Measurements from ENCODE around the gene IL27RA.

The IL27RA gene

GRCh38 chr19:14003251-14004055 lies 28.1 kb upstream of the IL27RA start:
- peak overlapping the region; percentile 10 for H3K4me3 ChIP-seq (ENCODE audit: low read depth, low read length, poor library complexity, severe bottlenecking)
- peak overlapping the region; percentile 51 for H3K9ac ChIP-seq (ENCODE audit: low read length)
- 0 out of 2 replicates have a peak, but pooled peaks cover 7% of the 10 kb centered on the region for H3K9me3 ChIP-seq (ENCODE audit: low read length)
- no peaks in the 10 kb centered on the region; the same call in 1 of the 2 replicates for H3F3A ChIP-seq (ENCODE audit: insufficient read depth, low read length)
- H3K36me3 ChIP-seq (ENCODE audit: insufficient read depth, low read length): peaks cover 8% of the 10 kb centered on the region
- peak overlapping the region; percentile 92 for H3K27ac ChIP-seq (ENCODE audit: low read depth, low read length, poor library complexity, severe bottlenecking)
- no peaks in the 10 kb centered on the region for H3K9me2 ChIP-seq (ENCODE audit: low read depth, low read length)
- H4K20me1 ChIP-seq (ENCODE audit: insufficient read depth, low read length): no peaks in the 10 kb centered on the region
- H3K4me2 ChIP-seq (ENCODE audit: low read length): peak overlapping the region; percentile 33
- no peak for TF ChIP-seq CTCF (IDR thresholded peaks at IDR 0.05; ENCODE audit: low read length)
- no peak for TF ChIP-seq EZH2 (IDR thresholded peaks at IDR 0.05; ENCODE audit: borderline replicate concordance, low read length)
- H3K79me2 ChIP-seq (ENCODE audit: insufficient read depth, low read length): no peaks in the 10 kb centered on the region
- H3K4me1 ChIP-seq (ENCODE audit: insufficient read depth, low read length, severe bottlenecking): peaks cover 52% of the 10 kb centered on the region
- H2AFZ ChIP-seq (ENCODE audit: low read length): peak overlapping the region; percentile 0; the same call in 1 of the 2 replicates
- H3K27me3 ChIP-seq (ENCODE audit: insufficient read depth, low read length): no peaks in the 10 kb centered on the region

- Histone ChIP-seq H3K4me1 (ENCODE audit: insufficient read depth, low read length, severe bottlenecking) (peaks cover 52% of the 10 kb centered on the region), H3F3A (ENCODE audit: insufficient read depth, low read length) (no peaks in the 10 kb centered on the region; the same call in 1 of the 2 replicates), H3K9ac (ENCODE audit: low read length) (peak overlapping the region; percentile 61), H3K4me3 (ENCODE audit: low read depth, low read length, poor library complexity, severe bottlenecking) (peak overlapping the region; percentile 86), H3K9me2 (ENCODE audit: low read depth, low read length) (no peaks in the 10 kb centered on the region), H3K79me2 (ENCODE audit: insufficient read depth, low read length) (no peaks in the 10 kb centered on the region), H3K36me3 (ENCODE audit: insufficient read depth, low read length) (no peaks in the 10 kb centered on the region), H4K20me1 (ENCODE audit: insufficient read depth, low read length) (no peaks in the 10 kb centered on the region), H2AFZ (ENCODE audit: low read length) (0 out of 2 replicates have a peak overlapping the region, but pooled peaks have one; percentile 6), H3K27ac (ENCODE audit: low read depth, low read length, poor library complexity, severe bottlenecking) (peak overlapping the region; percentile 92), H3K4me2 (ENCODE audit: low read length) (peak overlapping the region; percentile 94), H3K27me3 (ENCODE audit: insufficient read depth, low read length) (no peaks in the 10 kb centered on the region), H3K9me3 (ENCODE audit: low read length) (no peaks in the 10 kb centered on the region)
- no peak for TF ChIP-seq EZH2 (IDR thresholded peaks at IDR 0.05; ENCODE audit: borderline replicate concordance, low read length)
- TF ChIP-seq CTCF (IDR thresholded peaks at IDR 0.05; ENCODE audit: low read length): no peak
Measured at GRCh38 chr19:14004619-14005348, 26.8 kb upstream of the IL27RA start.

- Histone ChIP-seq H2AFZ (ENCODE audit: low read length) (no peak overlapping the region), H3K36me3 (ENCODE audit: insufficient read depth, low read length) (no peaks in the 10 kb centered on the region), H3K79me2 (ENCODE audit: insufficient read depth, low read length) (no peaks in the 10 kb centered on the region), H3K4me1 (ENCODE audit: insufficient read depth, low read length, severe bottlenecking) (peaks cover 52% of the 10 kb centered on the region), H3K27ac (ENCODE audit: low read depth, low read length, poor library complexity, severe bottlenecking) (peak overlapping the region; percentile 92), H3K9ac (ENCODE audit: low read length) (peak overlapping the region; percentile 61), H3K27me3 (ENCODE audit: insufficient read depth, low read length) (no peaks in the 10 kb centered on the region), H3F3A (ENCODE audit: insufficient read depth, low read length) (no peaks in the 10 kb centered on the region; the same call in 1 of the 2 replicates), H4K20me1 (ENCODE audit: insufficient read depth, low read length) (no peaks in the 10 kb centered on the region), H3K4me2 (ENCODE audit: low read length) (peak overlapping the region; percentile 94), H3K4me3 (ENCODE audit: low read depth, low read length, poor library complexity, severe bottlenecking) (peak overlapping the region; percentile 86), H3K9me3 (ENCODE audit: low read length) (no peaks in the 10 kb centered on the region), H3K9me2 (ENCODE audit: low read depth, low read length) (no peaks in the 10 kb centered on the region)
- TF ChIP-seq CTCF (IDR thresholded peaks at IDR 0.05; ENCODE audit: low read length): no peak
Measured at GRCh38 chr19:14005349-14006084, 26.0 kb upstream of the IL27RA start.
